Trophoblast cell (in vitro differentiated cells and primary cell): ENCODE results near the gene SLC4A1.

Source experiments
- DNase-seq, 2 donors: peaks; one replicate each; pipeline ENCODE4 v3.0.0-alpha.2; 2016
- H2AFZ ChIP-seq: 2 replicates; pipeline ENCODE4 v1.6.1; 2013; ENCODE audit warnings: low read length, moderate library complexity, mild to moderate bottlenecking; ENCODE audit not compliant: insufficient read depth, poor library complexity
- H2AK5ac ChIP-seq: 2 replicates; pipeline ENCODE4 v1.6.1; 2013; ENCODE audit warnings: mild to moderate bottlenecking, low read length
- H2BK120ac ChIP-seq: 2 replicates; pipeline ENCODE4 v1.6.1; 2013; ENCODE audit warnings: low read length, mild to moderate bottlenecking, moderate library complexity; ENCODE audit not compliant: insufficient read depth, poor library complexity
- H2BK12ac ChIP-seq: 2 replicates; pipeline ENCODE4 v1.6.1; 2013; ENCODE audit warnings: mild to moderate bottlenecking, low read length, moderate library complexity
- H2BK5ac ChIP-seq: 2 replicates; pipeline ENCODE4 v1.6.1; 2013; ENCODE audit warnings: low read length, low read depth, moderate library complexity, mild to moderate bottlenecking; ENCODE audit not compliant: poor library complexity
- H3K14ac ChIP-seq: 2 replicates; pipeline ENCODE4 v1.6.1; 2013; ENCODE audit warnings: mild to moderate bottlenecking, low read length
- H3K18ac ChIP-seq: 2 replicates; pipeline ENCODE4 v1.6.1; 2013; ENCODE audit warnings: mild to moderate bottlenecking, low read length
- H3K23ac ChIP-seq: 2 replicates; pipeline ENCODE4 v1.6.1; 2013; ENCODE audit warnings: low read length
- H3K27ac ChIP-seq: 2 replicates; pipeline ENCODE4 v1.5.1; 2013; ENCODE audit warnings: low read depth, mild to moderate bottlenecking, inconsistent platforms, low read length, moderate library complexity
- H3K27me3 ChIP-seq: 2 replicates; pipeline ENCODE4 v1.6.1; 2013; ENCODE audit warnings: inconsistent platforms, mild to moderate bottlenecking, low read length, moderate library complexity; ENCODE audit not compliant: insufficient read depth
- H3K36me3 ChIP-seq, 2 experiments: 1 replicate in 1 of 2; 2 replicates in 1 of 2; pipeline ENCODE4 v1.6.1; 2013; ENCODE audit warnings: low read length in 2 of 2, mild to moderate bottlenecking in 2 of 2, moderate library complexity in 1 of 2; ENCODE audit not compliant: insufficient read depth in 2 of 2, control insufficient read depth in 1 of 2
- H3K4ac ChIP-seq: 2 replicates; pipeline ENCODE4 v1.6.1; 2013; ENCODE audit warnings: low read depth, mild to moderate bottlenecking, low read length, moderate library complexity
- H3K4me1 ChIP-seq, 2 experiments: 1 replicate in 1 of 2; 2 replicates in 1 of 2; pipeline ENCODE4 v1.6.1; 2013; ENCODE audit warnings: low read length in 2 of 2, mild to moderate bottlenecking in 2 of 2, moderate library complexity in 1 of 2; ENCODE audit not compliant: insufficient read depth in 2 of 2, control insufficient read depth in 1 of 2
- H3K4me2 ChIP-seq: 2 replicates; pipeline ENCODE4 v1.6.1; 2013; ENCODE audit warnings: inconsistent platforms, mild to moderate bottlenecking, low read length, moderate library complexity
- H3K4me3 ChIP-seq: 2 replicates; pipeline ENCODE4 v1.5.1; 2013; ENCODE audit warnings: mild to moderate bottlenecking, low read depth, low read length, inconsistent platforms
- H3K79me1 ChIP-seq: one replicate; pipeline ENCODE4 v1.6.1; 2013; ENCODE audit warnings: low read length
- H3K79me2 ChIP-seq: 2 replicates; pipeline ENCODE4 v1.6.1; 2013; ENCODE audit warnings: low read length, mild to moderate bottlenecking; ENCODE audit not compliant: control insufficient read depth, insufficient read depth, poor library complexity
- H3K9ac ChIP-seq: 2 replicates; pipeline ENCODE4 v1.6.1; 2013; ENCODE audit warnings: mild to moderate bottlenecking, low read length
- H3K9me3 ChIP-seq: 2 replicates; pipeline ENCODE4 v1.6.1; 2013; ENCODE audit warnings: low read depth, mild to moderate bottlenecking, control low read depth, inconsistent platforms, low read length; ENCODE audit not compliant: insufficient read depth
- H4K12ac ChIP-seq: 2 replicates; pipeline ENCODE4 v1.6.1; 2013; ENCODE audit warnings: low read depth, mild to moderate bottlenecking, low read length, moderate library complexity
- H4K8ac ChIP-seq: 2 replicates; pipeline ENCODE4 v1.6.1; 2013; ENCODE audit warnings: low read depth, mild to moderate bottlenecking, low read length, moderate library complexity
- H4K91ac ChIP-seq: one replicate; pipeline ENCODE4 v1.6.1; 2013; ENCODE audit warnings: low read depth, mild to moderate bottlenecking, low read length, moderate library complexity
- whole genome bisulfite sequencing: extraction: QIAGEN DNeasy Blood & Tissue Kit; methylation state at CpG from one replicate; pipeline ENCODE4 v1.1.7; 2013; ENCODE audit warnings: missing lambda C conversion rate; ENCODE audit not compliant: insufficient read length, insufficient coverage; ENCODE audit errors: extremely low coverage; 5-methylcytosine and 5-hydroxymethylcytosine counted together

Gene SLC4A1

DNA sequence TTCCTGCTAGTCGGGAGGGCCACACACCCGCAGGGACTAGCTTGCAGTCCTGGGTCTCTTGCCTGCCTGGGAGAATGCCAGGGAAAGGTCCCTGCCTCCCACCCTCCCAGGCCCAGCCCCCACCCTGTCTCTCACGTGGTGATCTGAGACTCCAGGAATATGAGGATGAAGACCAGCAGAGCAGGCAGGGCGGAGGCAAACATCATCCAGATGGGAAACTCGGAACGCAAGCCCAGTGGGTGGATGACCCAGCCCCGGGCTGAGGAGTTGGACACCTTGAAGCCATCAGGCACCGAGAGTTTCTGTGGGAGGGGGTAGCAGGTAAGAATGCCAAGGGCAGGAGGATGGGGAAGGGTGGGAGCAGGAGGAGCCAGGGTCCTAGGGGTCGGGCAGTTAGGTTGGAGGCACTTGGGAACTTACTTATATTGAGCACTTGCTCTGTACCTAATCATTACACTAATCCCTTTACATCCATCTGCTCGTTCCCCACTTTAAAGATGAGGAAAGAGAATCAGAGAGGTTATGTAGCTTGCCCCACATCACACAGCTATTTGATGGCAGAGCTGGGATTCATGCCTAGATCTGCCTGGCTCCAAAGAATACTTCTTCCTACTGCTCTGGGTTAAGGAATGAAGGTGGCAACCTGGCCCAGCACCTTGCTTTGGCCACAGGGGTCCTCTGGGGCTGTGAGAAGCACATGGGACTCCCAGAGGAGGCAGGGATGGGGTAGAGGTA lies 13.4 kb downstream of the SLC4A1 start:
- H2AFZ ChIP-seq = no peak overlapping the region
- H3K27me3 ChIP-seq = no peaks in the 10 kb centered on the region
- H3K9me3 ChIP-seq = no peaks in the 10 kb centered on the region
- no peaks in the 10 kb centered on the region for H3K79me1 ChIP-seq
- no peaks in the 10 kb centered on the region for H3K79me2 ChIP-seq
- H4K91ac ChIP-seq = no peak overlapping the region
- no peak overlapping the region for H3K27ac ChIP-seq
- no peak overlapping the region for H3K9ac ChIP-seq
- no CpG with 5 or more reads among the region's 10 CpGs for WGBS
- no peak overlapping the region for H2BK5ac ChIP-seq
- H4K8ac ChIP-seq = no peak overlapping the region
- H3K36me3 ChIP-seq = no peaks in the 10 kb centered on the region
- H2AK5ac ChIP-seq = no peak overlapping the region
- no peak overlapping the region for H3K23ac ChIP-seq
- H3K4me3 ChIP-seq = no peak overlapping the region
- H3K4ac ChIP-seq = no peak overlapping the region
- no peaks in the 10 kb centered on the region for H3K4me1 ChIP-seq
- no peak overlapping the region for H3K14ac ChIP-seq
- no peak overlapping the region for H3K18ac ChIP-seq
- no peak overlapping the region for H4K12ac ChIP-seq
- no peak for DNase-seq
- H2BK12ac ChIP-seq = no peak overlapping the region
- H3K4me2 ChIP-seq = no peak overlapping the region
- H2BK120ac ChIP-seq = no peak overlapping the region

DNA sequence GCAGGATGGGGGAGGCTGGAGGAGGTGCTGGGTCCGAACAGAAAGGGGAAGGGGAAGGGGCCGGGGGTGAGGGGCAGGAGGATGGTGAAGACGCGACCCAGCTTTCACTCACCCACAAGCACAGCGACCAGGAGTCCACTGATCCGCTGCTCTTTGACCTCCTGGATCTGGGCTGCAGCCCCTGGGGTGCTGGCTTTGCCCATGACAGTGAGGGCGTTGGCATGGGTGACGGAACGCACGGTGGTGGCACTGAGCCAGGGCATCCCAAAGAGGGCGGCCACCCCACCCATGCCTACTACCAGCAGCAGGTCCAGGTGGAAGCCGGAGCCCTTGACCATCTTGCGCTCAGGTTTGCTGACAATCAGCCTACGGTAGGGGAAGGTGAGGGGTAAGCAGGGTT lies 14.9 kb downstream of the SLC4A1 start:
- DNase-seq = no peak
- no peak overlapping the region for H4K8ac ChIP-seq
- no peak overlapping the region for H3K23ac ChIP-seq
- H2AFZ ChIP-seq = no peak overlapping the region
- no peaks in the 10 kb centered on the region for H3K27me3 ChIP-seq
- H3K79me2 ChIP-seq = no peaks in the 10 kb centered on the region
- H4K91ac ChIP-seq = no peak overlapping the region
- no peak overlapping the region for H4K12ac ChIP-seq
- no peaks in the 10 kb centered on the region for H3K36me3 ChIP-seq
- no peak overlapping the region for H3K4ac ChIP-seq
- H3K14ac ChIP-seq = no peak overlapping the region
- H3K27ac ChIP-seq = no peak overlapping the region
- H3K4me1 ChIP-seq = no peaks in the 10 kb centered on the region
- no peaks in the 10 kb centered on the region for H3K79me1 ChIP-seq
- no peak overlapping the region for H3K4me3 ChIP-seq
- H2BK5ac ChIP-seq = no peak overlapping the region
- H2BK120ac ChIP-seq = no peak overlapping the region
- H2BK12ac ChIP-seq = no peak overlapping the region
- no CpG with 5 or more reads among the region's 14 CpGs for WGBS
- no peak overlapping the region for H2AK5ac ChIP-seq
- no peak overlapping the region for H3K4me2 ChIP-seq
- H3K9me3 ChIP-seq = no peaks in the 10 kb centered on the region
- no peak overlapping the region for H3K18ac ChIP-seq
- H3K9ac ChIP-seq = no peak overlapping the region

DNA sequence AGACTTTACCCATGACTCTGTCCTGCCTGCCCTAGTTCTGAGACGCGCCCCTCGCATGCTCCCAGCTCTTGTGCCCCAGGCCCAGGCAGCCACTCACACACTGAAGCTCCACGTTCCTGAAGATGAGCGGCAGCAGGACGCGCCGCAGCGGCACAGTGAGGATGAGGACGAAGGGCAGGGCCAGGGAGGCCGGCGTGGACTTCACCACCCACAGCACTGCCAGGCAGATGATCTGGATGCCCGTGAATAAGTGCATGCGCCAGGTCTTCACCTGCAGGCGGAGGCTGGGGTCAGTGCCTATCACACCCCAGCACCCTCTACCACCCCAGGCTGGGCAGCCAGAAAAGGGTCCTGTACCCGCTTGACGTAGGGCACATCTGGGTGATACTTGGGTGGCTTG lies 16.9 kb downstream of the SLC4A1 start:
- no peak overlapping the region for H2BK12ac ChIP-seq
- no peak overlapping the region for H3K23ac ChIP-seq
- no peak overlapping the region for H3K27ac ChIP-seq
- H3K36me3 ChIP-seq = no peaks in the 10 kb centered on the region
- no peaks in the 10 kb centered on the region for H3K79me2 ChIP-seq
- no peak overlapping the region for H3K18ac ChIP-seq
- H3K4me2 ChIP-seq = no peak overlapping the region
- H3K27me3 ChIP-seq = no peaks in the 10 kb centered on the region
- no peak overlapping the region for H2BK120ac ChIP-seq
- no peak overlapping the region for H3K14ac ChIP-seq
- no peak overlapping the region for H3K4me3 ChIP-seq
- H4K91ac ChIP-seq = no peak overlapping the region
- H2AK5ac ChIP-seq = no peak overlapping the region
- no peak overlapping the region for H2BK5ac ChIP-seq
- no peak overlapping the region for H4K12ac ChIP-seq
- no peaks in the 10 kb centered on the region for H3K9me3 ChIP-seq
- no peak for DNase-seq
- H3K4ac ChIP-seq = no peak overlapping the region
- no peaks in the 10 kb centered on the region for H3K79me1 ChIP-seq
- no peak overlapping the region for H4K8ac ChIP-seq
- H2AFZ ChIP-seq = no peak overlapping the region
- no CpG with 5 or more reads among the region's 17 CpGs for WGBS
- no peaks in the 10 kb centered on the region for H3K4me1 ChIP-seq
- no peak overlapping the region for H3K9ac ChIP-seq

DNA sequence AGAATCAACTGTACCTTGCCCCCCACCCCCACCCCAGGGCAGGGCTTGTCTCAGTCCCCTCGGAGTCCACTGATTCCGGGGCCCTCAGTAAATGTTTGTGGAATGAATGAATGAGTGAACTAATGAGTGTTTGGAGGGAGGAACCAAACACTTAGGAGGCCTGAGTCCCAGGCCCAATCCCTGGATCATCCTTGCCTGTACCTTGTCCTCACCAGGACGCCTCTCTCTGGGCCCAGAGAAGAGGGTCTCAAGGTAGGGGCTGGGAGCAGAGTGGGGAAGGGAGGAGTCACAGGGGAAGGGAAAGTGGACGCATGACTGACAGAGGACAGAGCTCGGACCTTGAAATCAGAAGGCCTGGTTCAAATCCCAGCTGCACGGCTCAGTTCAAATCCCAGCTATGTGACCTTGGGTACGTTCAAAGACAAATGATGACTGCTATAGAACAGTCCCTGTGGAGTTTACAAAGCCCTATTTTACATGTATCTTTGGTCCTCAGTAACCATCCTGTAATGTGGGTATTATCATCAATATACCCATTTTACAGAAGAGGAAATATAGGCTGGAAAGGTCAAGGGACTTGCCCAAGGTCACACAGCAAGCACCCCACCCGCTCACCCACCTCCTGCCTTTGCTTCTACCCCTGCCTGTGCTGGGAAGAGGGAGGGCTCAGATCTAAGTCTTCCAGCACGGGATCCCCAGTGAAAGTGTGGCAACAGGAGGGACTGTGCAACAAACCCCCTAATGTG lies 18.3 kb downstream of the SLC4A1 start:
- WGBS = no CpG with 5 or more reads among the region's 9 CpGs
- Histone ChIP-seq H3K79me2 (no peaks in the 10 kb centered on the region), H4K91ac (no peak overlapping the region), H3K9ac (no peak overlapping the region), H2BK5ac (no peak overlapping the region), H3K18ac (no peak overlapping the region), H2BK120ac (no peak overlapping the region), H3K79me1 (no peaks in the 10 kb centered on the region), H3K9me3 (no peaks in the 10 kb centered on the region), H3K36me3 (no peaks in the 10 kb centered on the region), H4K8ac (no peak overlapping the region), H3K27ac (no peak overlapping the region), H3K14ac (no peak overlapping the region), H3K4me1 (no peaks in the 10 kb centered on the region), H2BK12ac (no peak overlapping the region), H3K23ac (no peak overlapping the region), H3K4me3 (no peak overlapping the region), H3K4me2 (no peak overlapping the region), H2AK5ac (no peak overlapping the region), H2AFZ (no peak overlapping the region), H3K4ac (no peak overlapping the region), H3K27me3 (no peaks in the 10 kb centered on the region), H4K12ac (no peak overlapping the region)
- DNase-seq = no peak
